ENCODE data around the gene DDX59. TPM values are rescaled to one million over a fixed set of nuclear protein-coding genes. Genes with fewer than 3 reads are reported as not detected.
"Not testable (repeated sequence)": the region's sequence is repeated elsewhere in the genome, so short reads cannot be mapped to it uniquely, and the experiment has no call there.

DDX59 gene
- total RNA-seq, 1 experiment from 2014 or later: 35.9 TPM

- peaks cover 23% of the 10 kb centered on the region for H3K4me1 ChIP-seq (replicated peaks; ENCODE audit: insufficient read depth)
- no peaks in the 10 kb centered on the region for H3K9me3 ChIP-seq (ENCODE audit: insufficient read depth, low read depth)
- no peak overlapping the region for H2AFZ ChIP-seq
- H3K4me2 ChIP-seq: no peak overlapping the region
- H3K9me2 ChIP-seq (ENCODE audit: insufficient read depth): no peaks in the 10 kb centered on the region
- no peak for DNase-seq
- no peaks in the 10 kb centered on the region for H4K20me1 ChIP-seq (ENCODE audit: insufficient read depth)
- CTCF ChIA-PET: no interaction called here
- no TSS peak for BruUV-seq (replicated peaks)
- TF ChIP-seq CTCF (conservative IDR thresholded peaks at IDR 0.05) (no peak), EZH2 (IDR thresholded peaks at IDR 0.05; ENCODE audit: low read depth) (no peak)
- no peak overlapping the region for H3K27ac ChIP-seq
- H3K79me2 ChIP-seq (ENCODE audit: low read depth): no peaks in the 10 kb centered on the region
- H3K4me3 ChIP-seq: no peak overlapping the region
- H3K27me3 ChIP-seq (ENCODE audit: insufficient read depth, low read depth): no peaks in the 10 kb centered on the region
- no peaks in the 10 kb centered on the region for H3K36me3 ChIP-seq (ENCODE audit: low read depth)
- peaks cover 22% of the 10 kb centered on the region for H3F3A ChIP-seq (ENCODE audit: insufficient read depth, low read depth)
- POLR2A ChIA-PET (ENCODE audit: unreplicated experiment): no interaction called here
- intact Hi-C loops (cut with micrococcal nuclease; ENCODE audit: unreplicated experiment): no loop called here
Measured at GRCh38 chr1:200636681-200637080, 33.0 kb downstream of the DDX59 start.

GRCh38 chr1:200634261-200635122, 35.2 kb downstream of the DDX59 start:
- ChIA-PET CTCF (interaction anchor here (0.7 to 1.1 kb wide), 2 partner anchors 12 to 43 kb away, joined by 4 to 5 read pairs; no protein-coding TSS in a partner anchor), POLR2A (ENCODE audit: unreplicated experiment) (interaction anchor here (0.5 kb wide), 1 partner anchor 69 kb away, joined by 7 read pairs; no protein-coding TSS in a partner anchor)
- no peak overlapping the region for H3K4me2 ChIP-seq
- H3K9me2 ChIP-seq (ENCODE audit: insufficient read depth): no peaks in the 10 kb centered on the region
- no peaks in the 10 kb centered on the region for H4K20me1 ChIP-seq (ENCODE audit: insufficient read depth)
- no peak overlapping the region for H2AFZ ChIP-seq
- no peaks in the 10 kb centered on the region for H3K9me3 ChIP-seq (ENCODE audit: insufficient read depth, low read depth)
- H3K36me3 ChIP-seq (ENCODE audit: low read depth): no peaks in the 10 kb centered on the region
- H3K4me3 ChIP-seq: no peak overlapping the region
- H3K27me3 ChIP-seq (ENCODE audit: insufficient read depth, low read depth): no peaks in the 10 kb centered on the region
- H3K79me2 ChIP-seq (ENCODE audit: low read depth): no peaks in the 10 kb centered on the region
- DNase-seq: no peak
- no TSS peak for BruUV-seq (replicated peaks)
- H3K4me1 ChIP-seq (replicated peaks; ENCODE audit: insufficient read depth): peaks cover under 1% of the 10 kb centered on the region
- no peak overlapping the region for H3K27ac ChIP-seq
- peaks cover 7% of the 10 kb centered on the region for H3F3A ChIP-seq (ENCODE audit: insufficient read depth, low read depth)
- no peak for TF ChIP-seq CTCF (conservative IDR thresholded peaks at IDR 0.05)
- no peak for TF ChIP-seq EZH2 (IDR thresholded peaks at IDR 0.05; ENCODE audit: low read depth)
- intact Hi-C loops (cut with micrococcal nuclease; ENCODE audit: unreplicated experiment): no loop called here

GRCh38 chr1:200631375-200631774, 38.3 kb downstream of the DDX59 start:
- H4K20me1 ChIP-seq (ENCODE audit: insufficient read depth): no peaks in the 10 kb centered on the region
- DNase-seq: no peak
- no peak overlapping the region for H2AFZ ChIP-seq
- no peaks in the 10 kb centered on the region for H3K27me3 ChIP-seq (ENCODE audit: insufficient read depth, low read depth)
- no peaks in the 10 kb centered on the region; the same call in 1 of the 2 replicates for H3K4me1 ChIP-seq (replicated peaks; ENCODE audit: insufficient read depth)
- H3K36me3 ChIP-seq (ENCODE audit: low read depth): no peaks in the 10 kb centered on the region
- H3K9me3 ChIP-seq (ENCODE audit: insufficient read depth, low read depth): no peaks in the 10 kb centered on the region
- POLR2A ChIA-PET (ENCODE audit: unreplicated experiment): no interaction called here
- BruUV-seq (replicated peaks): no TSS peak
- no peak overlapping the region for H3K27ac ChIP-seq
- H3F3A ChIP-seq (ENCODE audit: insufficient read depth, low read depth): no peaks in the 10 kb centered on the region
- H3K4me2 ChIP-seq: no peak overlapping the region
- CTCF ChIA-PET: no interaction called here
- TF ChIP-seq EZH2 (IDR thresholded peaks at IDR 0.05; ENCODE audit: low read depth) (no peak), CTCF (conservative IDR thresholded peaks at IDR 0.05) (no peak)
- no peaks in the 10 kb centered on the region for H3K79me2 ChIP-seq (ENCODE audit: low read depth)
- no peak overlapping the region for H3K4me3 ChIP-seq
- no peaks in the 10 kb centered on the region for H3K9me2 ChIP-seq (ENCODE audit: insufficient read depth)
- intact Hi-C loops (cut with micrococcal nuclease; ENCODE audit: unreplicated experiment): no loop called here

- H3K79me2 ChIP-seq (ENCODE audit: low read depth); BruUV-seq (replicated peaks); H3K27ac ChIP-seq; H3K27me3 ChIP-seq (ENCODE audit: insufficient read depth, low read depth); DNase-seq; H3K36me3 ChIP-seq (ENCODE audit: low read depth); H3K4me3 ChIP-seq; intact Hi-C loops (cut with micrococcal nuclease; ENCODE audit: unreplicated experiment); H4K20me1 ChIP-seq (ENCODE audit: insufficient read depth); H3K9me3 ChIP-seq (ENCODE audit: insufficient read depth, low read depth); H2AFZ ChIP-seq; H3K9me2 ChIP-seq (ENCODE audit: insufficient read depth); H3K4me2 ChIP-seq; H3K4me1 ChIP-seq (replicated peaks; ENCODE audit: insufficient read depth); H3F3A ChIP-seq (ENCODE audit: insufficient read depth, low read depth): not testable (repeated sequence)
- ChIA-PET CTCF (interaction anchor here (0.6 kb wide), 1 partner anchor 37 kb away, joined by 6 read pairs; no protein-coding TSS in a partner anchor), POLR2A (ENCODE audit: unreplicated experiment) (interaction anchor here (0.6 kb wide), 1 partner anchor 39 kb away, joined by 4 read pairs; the partner anchor contains the start of gene DDX59)
Measured at GRCh38 chr1:200630515-200630899, 39.2 kb downstream of the DDX59 start.
